ENCODE data around the gene KRTAP4-16. TPM values are rescaled to one million over a fixed set of nuclear protein-coding genes. Genes with fewer than 3 reads are reported as not detected.
"Not testable (repeated sequence)": the region's sequence is repeated elsewhere in the genome, so short reads cannot be mapped to it uniquely, and the experiment has no call there.

The KRTAP4-16 gene
- total and polyA plus RNA-seq, 8 donors: not detected

DNA sequence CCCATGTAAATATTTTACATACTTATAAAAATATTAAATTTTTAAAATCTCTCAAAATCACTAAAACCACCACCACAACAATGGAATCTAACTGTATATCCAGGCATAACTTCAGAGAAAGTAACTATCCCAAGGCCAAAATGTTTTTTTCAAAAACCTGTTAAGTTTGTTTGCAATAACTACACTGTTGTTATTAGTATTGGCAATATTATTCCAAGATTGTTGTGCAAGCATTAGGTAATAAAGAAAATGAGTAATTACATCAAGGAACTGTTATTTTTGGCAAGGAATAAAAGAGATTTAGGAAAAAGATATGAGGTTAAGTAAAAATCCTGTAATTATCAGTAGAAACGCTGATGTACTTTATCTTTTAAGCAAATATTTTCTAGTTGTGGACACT, 25.4 kb upstream of the KRTAP4-16 start:
- Histone ChIP-seq H3K4me3 (no peak overlapping the region), H3K4me1 (no peaks in the 10 kb centered on the region), H3K27me3 (peaks cover 0 to 8% (median 6%) of the 10 kb centered on the region in 3 donors), H3K9me3 (no peaks in the 10 kb centered on the region), H3K27ac (no peak overlapping the region), H3K36me3 (no peaks in the 10 kb centered on the region)
- no peak for DNase-seq
- TF ChIP-seq POLR2AphosphoS5 (IDR thresholded peaks at IDR 0.05): no peak
- TF ChIP-seq, protein P1, sequence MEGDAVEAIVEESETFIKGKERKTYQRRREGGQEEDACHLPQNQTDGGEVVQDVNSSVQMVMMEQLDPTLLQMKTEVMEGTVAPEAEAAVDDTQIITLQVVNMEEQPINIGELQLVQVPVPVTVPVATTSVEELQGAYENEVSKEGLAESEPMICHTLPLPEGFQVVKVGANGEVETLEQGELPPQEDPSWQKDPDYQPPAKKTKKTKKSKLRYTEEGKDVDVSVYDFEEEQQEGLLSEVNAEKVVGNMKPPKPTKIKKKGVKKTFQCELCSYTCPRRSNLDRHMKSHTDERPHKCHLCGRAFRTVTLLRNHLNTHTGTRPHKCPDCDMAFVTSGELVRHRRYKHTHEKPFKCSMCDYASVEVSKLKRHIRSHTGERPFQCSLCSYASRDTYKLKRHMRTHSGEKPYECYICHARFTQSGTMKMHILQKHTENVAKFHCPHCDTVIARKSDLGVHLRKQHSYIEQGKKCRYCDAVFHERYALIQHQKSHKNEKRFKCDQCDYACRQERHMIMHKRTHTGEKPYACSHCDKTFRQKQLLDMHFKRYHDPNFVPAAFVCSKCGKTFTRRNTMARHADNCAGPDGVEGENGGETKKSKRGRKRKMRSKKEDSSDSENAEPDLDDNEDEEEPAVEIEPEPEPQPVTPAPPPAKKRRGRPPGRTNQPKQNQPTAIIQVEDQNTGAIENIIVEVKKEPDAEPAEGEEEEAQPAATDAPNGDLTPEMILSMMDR (IDR thresholded peaks at IDR 0.05): no peak
- intact Hi-C loops (cut with DNase I; ENCODE audit: low total_unique reads): no loop called here
- 28 to 56% (median 41%) methylated on average over 1 of the region's 1 CpG for WGBS, 5 donors

DNA sequence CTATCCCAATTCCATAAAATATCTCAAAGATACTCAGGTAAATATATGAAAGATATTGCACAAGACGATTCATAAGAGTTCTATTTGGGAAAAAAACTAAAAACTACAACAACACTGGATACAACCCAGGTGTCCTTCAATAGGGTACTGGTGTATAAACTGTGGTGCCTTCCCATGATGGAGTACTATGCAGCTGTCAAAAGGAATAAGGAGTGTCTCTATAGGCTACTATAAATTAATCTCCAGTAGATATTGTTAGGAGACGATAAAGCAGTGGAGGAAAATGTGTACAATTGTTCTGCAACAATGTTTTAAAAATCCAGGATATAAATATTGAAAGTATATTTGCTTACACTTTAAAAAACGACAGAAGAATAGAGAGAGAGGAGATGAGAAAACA, 24.4 kb upstream of the KRTAP4-16 start:
- TF ChIP-seq POLR2AphosphoS5 (IDR thresholded peaks at IDR 0.05) (no peak), POLR2A (IDR thresholded peaks at IDR 0.05) (no peak), EP300 (IDR thresholded peaks at IDR 0.05) (no peak)
- TF ChIP-seq, protein P1 (IDR thresholded peaks at IDR 0.05): no peak
- 78 to 86% (median 86%) methylated on average over 3 of the region's 3 CpGs for WGBS, 5 donors
- Histone ChIP-seq H3K27me3 (peaks cover 0 to 8% (median 6%) of the 10 kb centered on the region in 3 donors), H3K4me1 (no peaks in the 10 kb centered on the region), H3K4me3 (no peak overlapping the region), H3K36me3 (no peaks in the 10 kb centered on the region), H3K27ac (no peak overlapping the region), H3K9me3 (no peaks in the 10 kb centered on the region)
- DNase-seq: no peak
- intact Hi-C loops (cut with DNase I; ENCODE audit: low total_unique reads): no loop called here

DNA sequence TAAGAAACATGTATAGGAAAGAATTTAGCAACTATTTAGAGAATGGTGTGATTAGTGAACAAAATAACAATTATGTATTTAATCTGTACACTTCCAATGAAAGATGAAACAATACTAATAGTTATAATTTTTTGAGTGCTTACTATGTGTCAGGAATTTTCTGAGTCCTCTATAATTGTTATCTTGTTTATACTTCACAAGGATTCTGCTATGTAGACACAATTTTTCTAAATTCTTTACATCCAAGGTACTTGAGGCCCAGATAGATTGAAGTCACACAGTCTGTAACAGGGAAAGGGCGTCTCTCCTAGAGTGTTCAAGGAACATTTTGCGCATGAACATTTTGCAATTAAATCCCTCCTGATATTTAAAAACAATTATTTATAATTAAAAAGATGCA, 23.1 kb upstream of the KRTAP4-16 start:
- TF ChIP-seq POLR2A (IDR thresholded peaks at IDR 0.05): no peak
- TF ChIP-seq POLR2AphosphoS5 (IDR thresholded peaks at IDR 0.05): no peak
- TF ChIP-seq, protein P1 (IDR thresholded peaks at IDR 0.05): no peak
- no peak for TF ChIP-seq EP300 (IDR thresholded peaks at IDR 0.05)
- H3K4me1 ChIP-seq: no peaks in the 10 kb centered on the region
- H3K27me3 ChIP-seq: peaks cover 0 to 8% (median 6%) of the 10 kb centered on the region in 3 donors
- no peaks in the 10 kb centered on the region for H3K36me3 ChIP-seq
- no peak overlapping the region for H3K4me3 ChIP-seq
- no peak for DNase-seq
- intact Hi-C loops (cut with DNase I; ENCODE audit: low total_unique reads): no loop called here
- 72 to 99% (median 97%) methylated on average over 2 of the region's 2 CpGs for WGBS, 5 donors
- H3K27ac ChIP-seq: no peak overlapping the region
- H3K9me3 ChIP-seq: no peaks in the 10 kb centered on the region

DNA sequence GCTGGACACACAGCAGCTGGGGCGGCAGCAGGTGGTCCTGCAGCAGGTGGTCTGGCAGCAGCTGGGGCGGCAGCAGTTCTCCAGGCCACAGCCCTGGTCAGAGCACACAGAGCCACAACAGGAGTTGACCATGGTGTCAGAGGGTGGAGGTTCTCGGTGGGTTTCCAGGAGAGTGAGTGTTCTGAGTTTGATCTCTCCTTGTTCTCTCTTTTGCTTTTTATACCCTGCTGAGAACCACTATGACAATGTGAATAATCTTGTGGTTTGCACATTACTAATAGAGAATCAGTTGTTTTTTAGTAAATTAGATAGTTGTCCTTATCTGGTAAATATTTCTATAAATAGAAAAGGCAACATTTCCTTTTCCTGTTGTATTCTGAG, 22.0 kb upstream of the KRTAP4-16 start, which contains the start of gene KRTAP4-12:
KRTAP4-12 (minus strand) TSS at position 192 of the 381 bp plus-strand sequence; CDS start at position 132, 60 bp downstream.
- H3K27ac ChIP-seq; DNase-seq; H3K9me3 ChIP-seq; H3K4me1 ChIP-seq; H3K36me3 ChIP-seq; intact Hi-C loops (cut with DNase I; ENCODE audit: low total_unique reads); H3K4me3 ChIP-seq; H3K27me3 ChIP-seq: not testable (repeated sequence)
- whole genome bisulfite sequencing, 5 donors: 56 to 88% (median 75%) methylated on average over 2 to 3 of the region's 3 CpGs

DNA sequence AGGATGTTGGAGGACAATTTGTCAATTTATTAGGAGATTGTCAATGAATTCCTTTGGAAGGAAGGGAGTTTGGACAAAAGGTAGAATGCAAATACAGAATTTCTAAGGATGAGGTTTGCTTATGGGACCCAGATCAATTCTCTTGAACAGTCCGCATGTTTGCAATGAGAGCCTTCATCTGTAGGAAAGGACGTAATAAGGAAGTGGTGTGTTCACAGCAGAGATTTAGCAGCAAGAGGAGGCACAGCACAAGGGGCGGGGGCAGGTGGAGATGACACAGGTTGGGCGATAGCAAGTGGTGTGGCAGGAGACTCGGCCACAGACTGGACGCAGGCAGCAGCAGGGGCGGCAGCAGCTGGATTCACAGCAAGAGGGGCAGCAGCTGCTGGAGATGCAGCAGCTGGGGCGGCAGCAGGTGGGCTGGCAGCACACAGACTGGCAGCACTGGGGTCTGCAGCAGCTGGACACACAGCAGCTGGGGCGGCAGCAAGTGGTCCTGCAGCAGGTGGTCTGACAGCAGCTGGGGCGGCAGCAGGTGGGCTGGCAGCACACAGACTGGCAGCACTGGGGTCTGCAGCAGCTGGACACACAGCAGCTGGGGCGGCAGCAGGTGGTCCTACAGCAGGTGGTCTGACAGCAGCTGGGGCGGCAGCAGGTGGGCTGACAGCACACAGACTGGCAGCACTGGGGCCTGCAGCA, 21.4 kb upstream of the KRTAP4-16 start:
- WGBS, 5 donors: 68 to 82% (median 76%) methylated on average over 8 to 12 of the region's 12 CpGs
- DNase-seq; intact Hi-C loops (cut with DNase I; ENCODE audit: low total_unique reads); H3K27me3 ChIP-seq; H3K36me3 ChIP-seq; H3K4me3 ChIP-seq; H3K27ac ChIP-seq; H3K4me1 ChIP-seq; H3K9me3 ChIP-seq: not testable (repeated sequence)

Data from stomach (tissue), 9 donors.